ENCODE data around the gene KCNQ1. TPM values are rescaled to one million over a fixed set of nuclear protein-coding genes. Genes with fewer than 3 reads are reported as not detected.

KCNQ1 gene
- total RNA-seq, 2 experiments from 2014 or later, result 20.4 to 26.0 TPM

DNA sequence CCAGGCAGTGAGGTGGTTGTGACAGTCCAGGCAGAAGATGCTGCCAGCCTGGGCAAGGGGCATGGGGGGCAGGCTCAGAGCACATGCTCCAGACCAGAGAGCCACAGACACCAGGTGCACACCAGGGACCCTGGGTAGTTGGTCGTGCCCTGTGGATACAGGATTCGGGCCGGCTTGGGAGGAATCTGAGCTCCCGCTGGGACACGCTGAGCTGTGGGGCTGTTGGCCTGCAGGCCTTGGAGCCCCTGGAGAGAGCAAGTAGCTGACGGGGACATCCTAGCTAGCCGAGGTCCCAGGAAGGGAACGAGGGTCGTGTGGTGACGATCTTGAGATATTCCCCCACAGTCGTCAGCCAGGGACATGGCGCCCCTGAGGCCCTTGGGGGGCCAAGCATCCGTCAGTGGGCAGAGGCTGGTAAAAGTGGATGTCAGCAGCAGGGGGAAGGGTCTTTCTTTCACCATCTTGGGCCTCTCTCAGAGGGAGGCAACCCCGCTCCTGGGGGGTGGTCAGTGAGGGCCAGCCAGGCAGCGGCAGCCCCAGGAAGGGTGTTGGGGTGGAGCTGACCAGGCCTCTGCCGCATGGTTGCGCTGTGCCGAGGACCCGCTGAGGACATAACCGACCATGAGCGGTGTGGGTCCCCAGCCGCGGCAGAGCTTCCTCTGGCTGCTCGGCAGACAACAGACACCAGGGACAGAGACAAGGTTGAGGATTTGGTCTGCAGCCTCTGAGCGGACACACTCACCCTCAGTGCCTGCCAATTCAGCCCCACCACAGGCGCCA, 396.8 kb downstream of the KCNQ1 start:
- H3K27ac Mint-ChIP-seq, result no peak overlapping the region
- CTCF ChIA-PET, result no interaction called here
- no peaks in the 10 kb centered on the region for H3K4me1 Mint-ChIP-seq (ENCODE audit: low read depth)
- POLR2A ChIA-PET, result no interaction called here
- ATAC-seq (no peak), DNase-seq (no peak)
- H3K36me3 Mint-ChIP-seq (ENCODE audit: low read depth), result no peaks in the 10 kb centered on the region
- no peaks in the 10 kb centered on the region for H3K9me3 Mint-ChIP-seq (ENCODE audit: insufficient read depth)
- H3K4me3 Mint-ChIP-seq, result no peak overlapping the region
- no peaks in the 10 kb centered on the region for H3K27me3 Mint-ChIP-seq (ENCODE audit: low read depth)

DNA sequence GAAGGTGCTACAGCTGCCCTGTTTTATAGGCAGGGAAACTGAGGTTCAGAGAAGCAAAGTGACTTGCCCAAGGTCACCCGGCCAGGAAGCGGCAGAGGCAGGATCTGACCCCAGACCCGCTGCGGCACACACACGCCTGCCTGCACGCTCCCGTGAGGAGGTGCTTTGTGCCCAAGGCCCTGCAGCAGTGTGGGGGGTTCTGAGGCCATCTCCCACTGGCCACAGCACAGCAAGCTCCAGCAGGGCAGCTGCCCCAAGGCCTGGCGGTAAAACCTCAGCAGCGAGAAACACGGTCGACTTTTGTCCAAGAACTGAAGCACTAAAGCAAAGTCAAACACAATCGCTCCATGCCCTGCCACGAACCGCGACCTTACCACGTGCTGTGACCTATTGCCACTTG, 398.1 kb downstream of the KCNQ1 start:
- H3K4me3 Mint-ChIP-seq, result no peak overlapping the region
- ATAC-seq, result no peak
- no peaks in the 10 kb centered on the region for H3K4me1 Mint-ChIP-seq (ENCODE audit: low read depth)
- no peak overlapping the region for H3K27ac Mint-ChIP-seq
- no peak for DNase-seq
- no peaks in the 10 kb centered on the region for H3K27me3 Mint-ChIP-seq (ENCODE audit: low read depth)
- H3K36me3 Mint-ChIP-seq (ENCODE audit: low read depth), result no peaks in the 10 kb centered on the region
- H3K9me3 Mint-ChIP-seq (ENCODE audit: insufficient read depth), result no peaks in the 10 kb centered on the region
- ChIA-PET CTCF (no interaction called here), POLR2A (no interaction called here)

DNA sequence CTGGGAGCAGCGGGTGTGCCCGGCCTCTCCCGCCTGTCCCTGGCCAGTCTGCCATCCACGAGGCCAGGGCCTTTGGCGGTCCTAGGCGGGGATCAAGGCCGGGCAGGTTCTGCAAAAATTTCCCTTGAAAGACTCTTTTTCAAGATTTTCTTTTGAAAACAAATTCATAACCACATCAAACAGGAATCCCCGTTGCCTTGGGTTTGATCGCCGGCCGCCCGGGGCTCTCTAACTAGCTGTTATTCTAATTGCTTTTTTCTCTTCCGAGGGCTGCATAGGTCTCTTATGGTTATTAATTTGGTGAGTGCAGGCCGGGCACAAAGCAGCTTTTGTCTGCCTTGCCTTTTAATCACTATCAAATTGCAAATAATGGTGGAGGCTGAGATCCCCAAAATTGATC, 398.7 kb downstream of the KCNQ1 start:
- Mint-ChIP-seq H3K4me1 (ENCODE audit: low read depth) (no peaks in the 10 kb centered on the region), H3K9me3 (ENCODE audit: insufficient read depth) (no peaks in the 10 kb centered on the region), H3K4me3 (no peak overlapping the region), H3K27me3 (ENCODE audit: low read depth) (no peaks in the 10 kb centered on the region), H3K27ac (no peak overlapping the region), H3K36me3 (ENCODE audit: low read depth) (no peaks in the 10 kb centered on the region)
- ChIA-PET POLR2A (no interaction called here), CTCF (no interaction called here)
- no peak for ATAC-seq
- DNase-seq, result no peak

- H3K9me3 Mint-ChIP-seq (ENCODE audit: insufficient read depth), result no peaks in the 10 kb centered on the region
- ATAC-seq, result no peak
- no peak overlapping the region for H3K4me3 Mint-ChIP-seq
- ChIA-PET POLR2A (no interaction called here), CTCF (interaction anchor here (0.8 kb wide), 1 partner anchor 44 kb away, joined by 3 read pairs; no protein-coding TSS in a partner anchor)
- no peaks in the 10 kb centered on the region for H3K36me3 Mint-ChIP-seq (ENCODE audit: low read depth)
- no peak for DNase-seq
- no peaks in the 10 kb centered on the region for H3K4me1 Mint-ChIP-seq (ENCODE audit: low read depth)
- no peak overlapping the region for H3K27ac Mint-ChIP-seq
- H3K27me3 Mint-ChIP-seq (ENCODE audit: low read depth), result no peaks in the 10 kb centered on the region
Observed at GRCh38 chr11:2844116-2844842, 399.5 kb downstream of the KCNQ1 start.

GRCh38 chr11:2844996-2845395, 400.2 kb downstream of the KCNQ1 start:
- Mint-ChIP-seq H3K4me1 (ENCODE audit: low read depth) (no peaks in the 10 kb centered on the region), H3K4me3 (no peak overlapping the region), H3K27ac (no peak overlapping the region), H3K36me3 (ENCODE audit: low read depth) (no peaks in the 10 kb centered on the region), H3K9me3 (ENCODE audit: insufficient read depth) (no peaks in the 10 kb centered on the region), H3K27me3 (ENCODE audit: low read depth) (no peaks in the 10 kb centered on the region)
- ATAC-seq (no peak), DNase-seq (no peak)
- ChIA-PET POLR2A (no interaction called here), CTCF (no interaction called here)

DNA sequence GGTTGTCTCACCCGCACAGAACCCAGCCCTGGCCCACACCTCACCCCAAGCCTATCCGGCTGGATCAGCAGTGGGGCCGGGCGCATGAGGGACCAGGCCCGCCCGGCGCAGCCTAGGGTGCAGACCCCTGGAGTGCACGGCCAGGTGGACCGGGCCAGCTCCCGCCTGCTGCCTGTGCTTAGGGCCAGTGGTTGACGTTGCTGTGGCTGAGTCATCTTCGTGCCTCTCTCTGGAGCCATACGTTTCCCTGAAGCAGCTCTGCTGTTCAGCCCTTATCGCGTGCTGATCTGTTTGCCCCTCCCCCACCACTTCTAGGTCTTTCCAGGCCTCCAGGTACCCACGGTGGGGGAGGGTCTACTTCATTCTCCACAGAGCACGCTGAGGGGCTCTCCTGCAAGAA, 401.2 kb downstream of the KCNQ1 start:
- Mint-ChIP-seq H3K27ac (no peak overlapping the region), H3K36me3 (ENCODE audit: low read depth) (no peaks in the 10 kb centered on the region), H3K4me3 (no peak overlapping the region), H3K9me3 (ENCODE audit: insufficient read depth) (no peaks in the 10 kb centered on the region), H3K27me3 (ENCODE audit: low read depth) (no peaks in the 10 kb centered on the region), H3K4me1 (ENCODE audit: low read depth) (no peaks in the 10 kb centered on the region)
- no peak for DNase-seq
- POLR2A ChIA-PET, result no interaction called here
- CTCF ChIA-PET, result no interaction called here
- ATAC-seq, result no peak

DNA sequence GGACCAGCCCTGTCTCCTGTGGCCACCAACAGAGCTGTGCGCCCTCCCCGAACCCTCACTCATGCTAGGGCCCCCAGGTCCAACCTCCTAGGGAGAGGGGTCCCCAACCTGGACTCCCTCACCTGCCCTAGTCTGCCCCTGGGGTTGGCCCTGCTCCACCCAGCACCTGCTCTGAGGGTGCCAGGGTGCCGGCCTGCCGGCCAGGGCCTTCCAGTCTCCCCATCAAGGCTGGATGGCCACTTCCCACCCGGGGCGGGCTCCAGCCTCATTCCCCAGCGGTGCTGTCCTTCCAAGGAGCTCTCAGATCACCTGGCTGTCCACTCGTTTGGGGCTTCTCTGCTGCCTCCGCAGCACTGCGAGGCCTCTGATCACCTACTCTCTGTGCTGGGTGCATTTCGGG, 401.7 kb downstream of the KCNQ1 start:
- ATAC-seq (no peak), DNase-seq (no peak)
- H3K4me1 Mint-ChIP-seq (ENCODE audit: low read depth), result no peaks in the 10 kb centered on the region
- no peaks in the 10 kb centered on the region for H3K36me3 Mint-ChIP-seq (ENCODE audit: low read depth)
- no peak overlapping the region for H3K27ac Mint-ChIP-seq
- H3K4me3 Mint-ChIP-seq, result no peak overlapping the region
- ChIA-PET CTCF (no interaction called here), POLR2A (no interaction called here)
- H3K9me3 Mint-ChIP-seq (ENCODE audit: insufficient read depth), result no peaks in the 10 kb centered on the region
- no peaks in the 10 kb centered on the region for H3K27me3 Mint-ChIP-seq (ENCODE audit: low read depth)

- H3K9me3 Mint-ChIP-seq (ENCODE audit: insufficient read depth), result no peaks in the 10 kb centered on the region
- H3K4me3 Mint-ChIP-seq, result no peak overlapping the region
- H3K27me3 Mint-ChIP-seq (ENCODE audit: low read depth), result no peaks in the 10 kb centered on the region
- no peak overlapping the region for H3K27ac Mint-ChIP-seq
- POLR2A ChIA-PET, result no interaction called here
- no peaks in the 10 kb centered on the region for H3K36me3 Mint-ChIP-seq (ENCODE audit: low read depth)
- CTCF ChIA-PET, result no interaction called here
- no peaks in the 10 kb centered on the region for H3K4me1 Mint-ChIP-seq (ENCODE audit: low read depth)
- no peak for DNase-seq
- ATAC-seq, result no peak
Observed at GRCh38 chr11:2847561-2847960, 402.8 kb downstream of the KCNQ1 start.

DNA sequence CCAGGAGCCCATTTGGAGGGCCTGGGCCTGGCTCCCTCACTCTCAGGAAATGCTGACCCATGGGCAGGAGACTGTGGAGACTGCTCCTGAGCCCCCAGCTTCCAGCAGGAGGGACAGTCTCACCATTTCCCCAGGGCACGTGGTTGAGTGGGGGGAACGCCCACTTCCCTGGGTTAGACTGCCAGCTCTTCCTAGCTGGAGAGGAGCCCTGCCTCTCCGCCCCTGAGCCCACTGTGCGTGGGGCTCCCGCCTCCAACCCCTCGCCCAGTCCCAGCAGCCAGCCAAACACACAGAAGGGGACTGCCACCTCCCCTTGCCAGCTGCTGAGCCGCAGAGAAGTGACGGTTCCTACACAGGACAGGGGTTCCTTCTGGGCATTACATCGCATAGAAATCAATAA, 403.7 kb downstream of the KCNQ1 start:
- no peak for ATAC-seq
- Mint-ChIP-seq H3K9me3 (ENCODE audit: insufficient read depth) (no peaks in the 10 kb centered on the region), H3K36me3 (ENCODE audit: low read depth) (no peaks in the 10 kb centered on the region), H3K27ac (no peak overlapping the region), H3K4me3 (no peak overlapping the region), H3K4me1 (ENCODE audit: low read depth) (no peaks in the 10 kb centered on the region), H3K27me3 (ENCODE audit: low read depth) (no peaks in the 10 kb centered on the region)
- no peak for DNase-seq
- ChIA-PET POLR2A (no interaction called here), CTCF (no interaction called here)

GRCh38 chr11:2849994-2850770, 405.4 kb downstream of the KCNQ1 start:
- Mint-ChIP-seq H3K4me1 (ENCODE audit: low read depth) (peaks cover 2% of the 10 kb centered on the region), H3K9me3 (ENCODE audit: insufficient read depth) (no peaks in the 10 kb centered on the region), H3K36me3 (ENCODE audit: low read depth) (no peaks in the 10 kb centered on the region), H3K27ac (no peak overlapping the region), H3K4me3 (no peak overlapping the region), H3K27me3 (ENCODE audit: low read depth) (no peaks in the 10 kb centered on the region)
- no peak for ATAC-seq
- ChIA-PET POLR2A (no interaction called here), CTCF (no interaction called here)
- DNase-seq, result no peak

DNA sequence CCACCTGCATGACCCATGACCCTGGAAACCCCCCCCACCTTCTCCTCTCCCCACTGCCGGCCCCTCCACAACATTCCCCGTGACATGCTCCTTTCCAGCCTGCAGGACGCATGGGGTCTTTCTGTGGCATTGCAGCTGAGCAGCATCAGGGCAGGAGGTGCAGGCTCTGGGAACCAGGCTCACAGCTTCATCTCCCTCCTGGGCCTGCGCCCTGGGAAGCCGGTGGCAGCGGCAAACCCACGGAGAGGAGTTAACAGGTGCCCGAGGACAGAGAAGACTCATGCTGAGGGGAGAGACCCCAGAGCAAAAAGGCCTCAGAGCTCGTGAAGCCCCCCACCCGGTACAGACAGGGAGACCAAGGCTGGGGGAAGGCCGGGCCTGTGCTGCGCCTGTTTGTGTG, 408.6 kb downstream of the KCNQ1 start:
- ChIA-PET POLR2A (interaction anchor here (0.6 kb wide), 1 partner anchor 184 kb away, joined by 3 read pairs; no protein-coding TSS in a partner anchor), CTCF (interaction anchor here (1.3 kb wide), 1 partner anchor 320 kb away, joined by 3 read pairs; no protein-coding TSS in a partner anchor)
- ATAC-seq (no peak), DNase-seq (no peak)
- Mint-ChIP-seq H3K27ac (no peak overlapping the region), H3K4me1 (ENCODE audit: low read depth) (peaks cover 2% of the 10 kb centered on the region), H3K27me3 (ENCODE audit: low read depth) (no peaks in the 10 kb centered on the region), H3K4me3 (no peak overlapping the region), H3K36me3 (ENCODE audit: low read depth) (no peaks in the 10 kb centered on the region), H3K9me3 (ENCODE audit: insufficient read depth) (no peaks in the 10 kb centered on the region)

DNA sequence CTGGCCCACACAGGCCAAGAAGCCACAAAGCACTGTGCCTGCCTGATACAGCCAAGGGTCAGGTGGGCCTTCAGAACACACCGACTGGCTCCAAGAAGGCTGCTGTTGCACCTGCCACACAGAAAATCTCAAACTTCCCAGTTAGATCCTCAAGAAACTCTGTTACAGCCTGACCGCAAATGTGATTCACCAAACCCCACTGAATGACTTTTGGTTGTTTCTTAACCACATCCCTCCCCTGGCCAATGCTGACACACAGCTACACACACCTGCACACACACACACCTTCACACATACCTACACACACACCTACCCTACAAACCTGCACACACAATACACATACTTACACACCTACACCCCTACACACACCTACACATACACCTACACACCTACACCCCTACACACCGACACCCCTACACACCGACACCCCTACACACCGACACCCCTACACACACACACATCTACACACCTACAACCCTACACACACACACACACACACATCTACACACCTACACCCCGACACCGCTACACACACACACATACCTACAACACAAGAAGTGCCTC, 409.3 kb downstream of the KCNQ1 start:
- Mint-ChIP-seq H3K9me3 (ENCODE audit: insufficient read depth) (no peaks in the 10 kb centered on the region), H3K27me3 (ENCODE audit: low read depth) (no peaks in the 10 kb centered on the region), H3K36me3 (ENCODE audit: low read depth) (no peaks in the 10 kb centered on the region), H3K27ac (no peak overlapping the region), H3K4me3 (no peak overlapping the region), H3K4me1 (ENCODE audit: low read depth) (peaks cover 2% of the 10 kb centered on the region)
- ChIA-PET POLR2A (no interaction called here), CTCF (interaction anchor here (1.3 kb wide), 1 partner anchor 321 kb away, joined by 3 read pairs; no protein-coding TSS in a partner anchor)
- DNase-seq (no peak), ATAC-seq (no peak)
